GM21360 (cell line): ENCODE measurements around the gene TRIM8.
"Not testable (repeated sequence)": the region's sequence is repeated elsewhere in the genome, so short reads cannot be mapped to it uniquely, and the experiment has no call there.

Source experiments
- ATAC-seq: cut with Tn5 transposase; IDR thresholded peaks from one replicate; pipeline ENCODE4 v1.9.1; 2021; ENCODE audit warnings: mild to moderate bottlenecking, moderate library complexity; ENCODE audit not compliant: unreplicated experiment

Gene TRIM8

GRCh38 chr10:102648889-102649796, 4.9 kb downstream of the TRIM8 start:
- no peak for ATAC-seq

GRCh38 chr10:102649797-102650654, 5.7 kb downstream of the TRIM8 start:
- no peak for ATAC-seq

GRCh38 chr10:102650655-102651454, 6.6 kb downstream of the TRIM8 start:
- no peak for ATAC-seq

GRCh38 chr10:102651455-102652169, 7.3 kb downstream of the TRIM8 start:
- ATAC-seq = no peak

- ATAC-seq = no peak
These were observed 8.1 kb downstream of the TRIM8 start for GRCh38 chr10:102652170-102652916.

GRCh38 chr10:102653060-102653459, 8.8 kb downstream of the TRIM8 start:
- ATAC-seq = no peak

GRCh38 chr10:102654566-102654965, 10.3 kb downstream of the TRIM8 start:
- no peak for ATAC-seq

GRCh38 chr10:102654969-102655368, 10.7 kb downstream of the TRIM8 start:
- no peak for ATAC-seq

- no peak for ATAC-seq
These were observed 11.7 kb downstream of the TRIM8 start for GRCh38 chr10:102656026-102656425.

- ATAC-seq = no peak
These were observed 12.6 kb downstream of the TRIM8 start for GRCh38 chr10:102656791-102657371.

GRCh38 chr10:102657451-102657850, 13.2 kb downstream of the TRIM8 start:
- ATAC-seq = no peak

- no peak for ATAC-seq
These were observed 13.9 kb downstream of the TRIM8 start for GRCh38 chr10:102657984-102658724.

GRCh38 chr10:102658802-102659201, 14.5 kb downstream of the TRIM8 start:
- no peak for ATAC-seq

- peak; percentile 72 for ATAC-seq
These were observed 16.8 kb downstream of the TRIM8 start for GRCh38 chr10:102660888-102661657.

GRCh38 chr10:102661658-102662028, 17.4 kb downstream of the TRIM8 start:
- no peak for ATAC-seq

GRCh38 chr10:102665904-102666509, 21.7 kb downstream of the TRIM8 start:
- no peak for ATAC-seq

GRCh38 chr10:102667411-102667810, 23.1 kb downstream of the TRIM8 start:
- not testable (repeated sequence) for ATAC-seq
